ENCODE measurements around the gene XG.

The XG gene

DNA sequence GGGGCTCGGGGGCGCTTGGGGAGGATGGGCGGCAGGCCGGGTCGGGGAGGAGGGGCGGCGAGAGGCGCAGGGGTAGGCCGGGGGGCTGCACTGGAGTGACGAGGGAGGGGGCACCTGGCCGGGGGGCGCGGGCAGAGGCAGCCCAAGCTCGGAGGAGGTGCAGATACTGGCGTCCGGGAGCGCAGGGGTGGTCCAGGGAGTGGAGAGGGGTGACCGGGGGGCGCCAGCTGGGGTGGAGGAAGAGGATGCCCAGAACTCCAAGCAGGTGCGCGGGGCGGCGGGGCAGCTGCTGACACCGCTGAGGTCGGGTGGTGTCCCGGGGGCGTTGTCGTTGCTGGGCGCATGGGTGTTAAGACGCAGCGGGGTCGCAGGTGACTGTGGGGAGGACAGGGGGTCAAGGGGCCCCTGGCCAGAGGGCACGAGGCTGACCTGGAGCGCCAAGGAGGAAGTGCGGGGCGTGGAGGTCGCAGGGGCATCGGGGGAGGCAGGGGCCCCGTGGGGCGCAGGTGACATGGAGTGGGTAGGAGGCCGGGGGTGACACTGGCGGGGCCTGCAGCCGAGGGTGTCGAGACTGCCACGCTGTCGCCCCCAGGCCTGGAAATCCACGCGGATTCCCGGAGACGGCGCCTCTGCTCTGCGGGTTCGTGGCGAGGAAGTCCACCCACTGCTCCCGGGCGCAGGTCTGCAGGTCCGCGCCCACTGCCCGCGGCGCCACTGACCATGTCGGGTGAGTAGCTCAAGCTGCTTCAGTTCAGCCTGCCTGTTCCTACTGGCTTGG lies 77.8 kb downstream of the XG start:
- ATAC-seq = no peak
- TF ChIP-seq ZNF565 (CRISPR knock-in tag; conservative IDR thresholded peaks at IDR 0.05; ENCODE audit: low read depth) = no peak
- no peak for TF ChIP-seq ISL1 (CRISPR knock-in tag; IDR thresholded peaks at IDR 0.05)
- no peak for TF ChIP-seq ZNF70 (CRISPR knock-in tag; IDR thresholded peaks at IDR 0.05)
- TF ChIP-seq, protein P1, sequence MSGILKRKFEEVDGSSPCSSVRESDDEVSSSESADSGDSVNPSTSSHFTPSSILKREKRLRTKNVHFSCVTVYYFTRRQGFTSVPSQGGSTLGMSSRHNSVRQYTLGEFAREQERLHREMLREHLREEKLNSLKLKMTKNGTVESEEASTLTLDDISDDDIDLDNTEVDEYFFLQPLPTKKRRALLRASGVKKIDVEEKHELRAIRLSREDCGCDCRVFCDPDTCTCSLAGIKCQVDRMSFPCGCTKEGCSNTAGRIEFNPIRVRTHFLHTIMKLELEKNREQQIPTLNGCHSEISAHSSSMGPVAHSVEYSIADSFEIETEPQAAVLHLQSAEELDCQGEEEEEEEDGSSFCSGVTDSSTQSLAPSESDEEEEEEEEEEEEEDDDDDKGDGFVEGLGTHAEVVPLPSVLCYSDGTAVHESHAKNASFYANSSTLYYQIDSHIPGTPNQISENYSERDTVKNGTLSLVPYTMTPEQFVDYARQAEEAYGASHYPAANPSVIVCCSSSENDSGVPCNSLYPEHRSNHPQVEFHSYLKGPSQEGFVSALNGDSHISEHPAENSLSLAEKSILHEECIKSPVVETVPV (CRISPR knock-in tag; IDR thresholded peaks at IDR 0.05) = no peak
- TF ChIP-seq PPARA (CRISPR knock-in tag; IDR thresholded peaks at IDR 0.05; ENCODE audit: borderline replicate concordance) = no peak
- TF ChIP-seq BACH2 (CRISPR knock-in tag; IDR thresholded peaks at IDR 0.05; ENCODE audit: borderline replicate concordance) = no peak

DNA sequence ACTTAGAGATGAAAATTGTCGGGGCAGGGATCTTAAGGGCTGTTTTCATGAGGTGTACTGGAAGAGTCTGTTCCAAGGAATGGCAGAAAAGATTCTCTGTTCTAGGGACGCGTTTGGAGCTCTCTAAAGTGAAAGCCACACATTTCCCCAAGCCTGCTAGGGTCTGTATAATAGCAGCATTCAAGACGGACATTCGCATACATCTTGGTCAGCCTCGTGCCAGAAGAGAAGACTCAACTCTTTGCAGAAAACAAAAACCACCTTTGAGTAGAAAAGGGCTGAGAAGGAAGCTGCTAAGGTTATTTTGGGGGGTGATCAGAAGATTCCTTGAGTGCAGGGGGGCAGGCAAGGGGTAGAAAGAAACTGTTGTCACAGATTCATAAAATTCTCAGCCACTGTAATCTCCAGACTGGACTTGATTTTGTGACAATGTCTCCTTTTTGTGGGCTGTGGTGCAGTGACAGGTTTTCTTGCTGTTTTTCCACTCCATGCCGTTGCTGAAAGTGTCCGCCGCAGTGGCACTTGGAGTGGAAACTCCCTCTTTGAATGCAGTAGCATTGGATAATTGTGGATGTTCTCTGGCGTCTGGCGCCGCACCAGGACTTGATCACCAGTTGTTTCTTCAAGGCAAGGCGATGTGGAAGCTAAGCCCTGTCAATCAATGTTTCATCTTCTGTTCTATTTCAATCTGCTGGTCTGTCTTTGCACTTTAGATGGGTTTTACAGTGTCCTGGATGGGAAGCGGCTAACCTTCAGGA lies 79.8 kb downstream of the XG start:
- no peak for ATAC-seq
- TF ChIP-seq RARB (CRISPR knock-in tag; IDR thresholded peaks at IDR 0.05) = no peak
- no peak for TF ChIP-seq PPARA (CRISPR knock-in tag; IDR thresholded peaks at IDR 0.05; ENCODE audit: borderline replicate concordance)
- TF ChIP-seq TCF4 (CRISPR knock-in tag; IDR thresholded peaks at IDR 0.05; ENCODE audit: borderline replicate concordance) = no peak
- TF ChIP-seq, protein P1 (CRISPR knock-in tag; IDR thresholded peaks at IDR 0.05) = no peak
- no peak for TF ChIP-seq OSR1 (CRISPR knock-in tag; IDR thresholded peaks at IDR 0.05)
- TF ChIP-seq BACH2 (CRISPR knock-in tag; IDR thresholded peaks at IDR 0.05; ENCODE audit: borderline replicate concordance) = no peak
- no peak for TF ChIP-seq ZC3H10 (CRISPR knock-in tag; IDR thresholded peaks at IDR 0.05)
- TF ChIP-seq, protein P2, sequence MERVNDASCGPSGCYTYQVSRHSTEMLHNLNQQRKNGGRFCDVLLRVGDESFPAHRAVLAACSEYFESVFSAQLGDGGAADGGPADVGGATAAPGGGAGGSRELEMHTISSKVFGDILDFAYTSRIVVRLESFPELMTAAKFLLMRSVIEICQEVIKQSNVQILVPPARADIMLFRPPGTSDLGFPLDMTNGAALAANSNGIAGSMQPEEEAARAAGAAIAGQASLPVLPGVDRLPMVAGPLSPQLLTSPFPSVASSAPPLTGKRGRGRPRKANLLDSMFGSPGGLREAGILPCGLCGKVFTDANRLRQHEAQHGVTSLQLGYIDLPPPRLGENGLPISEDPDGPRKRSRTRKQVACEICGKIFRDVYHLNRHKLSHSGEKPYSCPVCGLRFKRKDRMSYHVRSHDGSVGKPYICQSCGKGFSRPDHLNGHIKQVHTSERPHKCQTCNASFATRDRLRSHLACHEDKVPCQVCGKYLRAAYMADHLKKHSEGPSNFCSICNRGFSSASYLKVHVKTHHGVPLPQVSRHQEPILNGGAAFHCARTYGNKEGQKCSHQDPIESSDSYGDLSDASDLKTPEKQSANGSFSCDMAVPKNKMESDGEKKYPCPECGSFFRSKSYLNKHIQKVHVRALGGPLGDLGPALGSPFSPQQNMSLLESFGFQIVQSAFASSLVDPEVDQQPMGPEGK (CRISPR knock-in tag; IDR thresholded peaks at IDR 0.05; ENCODE audit: borderline replicate concordance) = no peak
- TF ChIP-seq ZFP30 (CRISPR knock-in tag; IDR thresholded peaks at IDR 0.05) = no peak
- TF ChIP-seq CSDC2 (CRISPR knock-in tag; IDR thresholded peaks at IDR 0.05) = no peak
- TF ChIP-seq, protein P3, sequence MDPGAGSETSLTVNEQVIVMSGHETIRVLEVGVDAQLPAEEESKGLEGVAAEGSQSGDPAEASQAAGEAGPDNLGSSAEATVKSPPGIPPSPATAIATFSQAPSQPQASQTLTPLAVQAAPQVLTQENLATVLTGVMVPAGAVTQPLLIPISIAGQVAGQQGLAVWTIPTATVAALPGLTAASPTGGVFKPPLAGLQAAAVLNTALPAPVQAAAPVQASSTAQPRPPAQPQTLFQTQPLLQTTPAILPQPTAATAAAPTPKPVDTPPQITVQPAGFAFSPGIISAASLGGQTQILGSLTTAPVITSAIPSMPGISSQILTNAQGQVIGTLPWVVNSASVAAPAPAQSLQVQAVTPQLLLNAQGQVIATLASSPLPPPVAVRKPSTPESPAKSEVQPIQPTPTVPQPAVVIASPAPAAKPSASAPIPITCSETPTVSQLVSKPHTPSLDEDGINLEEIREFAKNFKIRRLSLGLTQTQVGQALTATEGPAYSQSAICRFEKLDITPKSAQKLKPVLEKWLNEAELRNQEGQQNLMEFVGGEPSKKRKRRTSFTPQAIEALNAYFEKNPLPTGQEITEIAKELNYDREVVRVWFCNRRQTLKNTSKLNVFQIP (CRISPR knock-in tag; IDR thresholded peaks at IDR 0.05; ENCODE audit: borderline replicate concordance, low read depth) = no peak
- TF ChIP-seq ZNF565 (CRISPR knock-in tag; conservative IDR thresholded peaks at IDR 0.05; ENCODE audit: low read depth) = no peak
- no peak for TF ChIP-seq ZNF8 (CRISPR knock-in tag; IDR thresholded peaks at IDR 0.05)
- no peak for TF ChIP-seq ARNTL (CRISPR knock-in tag; IDR thresholded peaks at IDR 0.05; ENCODE audit: borderline replicate concordance, low read depth)
- no peak for TF ChIP-seq GLIS3 (CRISPR knock-in tag; IDR thresholded peaks at IDR 0.05)
- TF ChIP-seq ZNF70 (CRISPR knock-in tag; IDR thresholded peaks at IDR 0.05) = no peak
- no peak for TF ChIP-seq SNAI2 (CRISPR knock-in tag; IDR thresholded peaks at IDR 0.05)
- TF ChIP-seq ZFP3 (CRISPR knock-in tag; IDR thresholded peaks at IDR 0.05) = no peak
- no peak for TF ChIP-seq ISL1 (CRISPR knock-in tag; IDR thresholded peaks at IDR 0.05)

- no peak for ATAC-seq
- no peak for TF ChIP-seq SNAI2 (CRISPR knock-in tag; IDR thresholded peaks at IDR 0.05)
- TF ChIP-seq RARB (CRISPR knock-in tag; IDR thresholded peaks at IDR 0.05) = no peak
- no peak for TF ChIP-seq PPARA (CRISPR knock-in tag; IDR thresholded peaks at IDR 0.05; ENCODE audit: borderline replicate concordance)
- TF ChIP-seq ZFP30 (CRISPR knock-in tag; IDR thresholded peaks at IDR 0.05) = no peak
- no peak for TF ChIP-seq TCF4 (CRISPR knock-in tag; IDR thresholded peaks at IDR 0.05; ENCODE audit: borderline replicate concordance)
- no peak for TF ChIP-seq ZNF8 (CRISPR knock-in tag; IDR thresholded peaks at IDR 0.05)
- TF ChIP-seq, protein P2 (CRISPR knock-in tag; IDR thresholded peaks at IDR 0.05; ENCODE audit: borderline replicate concordance) = no peak
- TF ChIP-seq, protein P1 (CRISPR knock-in tag; IDR thresholded peaks at IDR 0.05) = no peak
- no peak for TF ChIP-seq GLIS3 (CRISPR knock-in tag; IDR thresholded peaks at IDR 0.05)
Observed at GRCh38 chrX:2837961-2838360, 86.1 kb downstream of the XG start.

All from SK-N-SH treated with all-trans-retinoic acid at 6 μM for 48 hours (cell line).